ENCODE data around the gene BIN2.
A peak's percentile ranks its signal among the peaks of the same experiment; 100 is the strongest.
"Not testable (repeated sequence)": the region's sequence is repeated elsewhere in the genome, so short reads cannot be mapped to it uniquely, and the experiment has no call there.

The BIN2 gene

DNA sequence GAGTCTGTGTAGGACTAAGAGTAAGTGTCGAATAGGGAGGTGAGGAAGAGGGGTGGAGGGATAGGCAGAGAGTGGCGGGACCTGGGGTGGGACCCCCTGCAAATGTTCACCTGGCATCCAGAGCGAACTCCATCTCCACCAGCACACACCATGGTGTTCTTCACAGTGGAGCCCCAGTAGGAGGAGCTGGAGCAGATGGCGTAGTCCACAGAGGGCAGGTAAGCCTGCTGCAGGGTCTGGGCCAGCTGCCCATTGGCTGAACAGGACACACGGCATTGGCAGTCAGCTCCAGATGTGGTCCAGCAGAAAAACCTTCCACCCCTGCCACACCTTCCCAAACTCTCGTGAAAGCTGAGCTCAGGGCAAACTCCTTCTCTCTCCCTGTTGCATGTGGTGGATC is 15.8 kb upstream of the BIN2 start:
- TF ChIP-seq, protein P1, sequence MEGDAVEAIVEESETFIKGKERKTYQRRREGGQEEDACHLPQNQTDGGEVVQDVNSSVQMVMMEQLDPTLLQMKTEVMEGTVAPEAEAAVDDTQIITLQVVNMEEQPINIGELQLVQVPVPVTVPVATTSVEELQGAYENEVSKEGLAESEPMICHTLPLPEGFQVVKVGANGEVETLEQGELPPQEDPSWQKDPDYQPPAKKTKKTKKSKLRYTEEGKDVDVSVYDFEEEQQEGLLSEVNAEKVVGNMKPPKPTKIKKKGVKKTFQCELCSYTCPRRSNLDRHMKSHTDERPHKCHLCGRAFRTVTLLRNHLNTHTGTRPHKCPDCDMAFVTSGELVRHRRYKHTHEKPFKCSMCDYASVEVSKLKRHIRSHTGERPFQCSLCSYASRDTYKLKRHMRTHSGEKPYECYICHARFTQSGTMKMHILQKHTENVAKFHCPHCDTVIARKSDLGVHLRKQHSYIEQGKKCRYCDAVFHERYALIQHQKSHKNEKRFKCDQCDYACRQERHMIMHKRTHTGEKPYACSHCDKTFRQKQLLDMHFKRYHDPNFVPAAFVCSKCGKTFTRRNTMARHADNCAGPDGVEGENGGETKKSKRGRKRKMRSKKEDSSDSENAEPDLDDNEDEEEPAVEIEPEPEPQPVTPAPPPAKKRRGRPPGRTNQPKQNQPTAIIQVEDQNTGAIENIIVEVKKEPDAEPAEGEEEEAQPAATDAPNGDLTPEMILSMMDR (IDR thresholded peaks at IDR 0.05; ENCODE audit: low read depth, low read length) = no peak
- no peak for DNase-seq (ENCODE audit: low read depth in 2 of 2)
- no peak overlapping the region for H3K4me3 ChIP-seq (replicated peaks in 1 of 2; ENCODE audit: low read depth in 2 of 2, low read length in 2 of 2)

DNA sequence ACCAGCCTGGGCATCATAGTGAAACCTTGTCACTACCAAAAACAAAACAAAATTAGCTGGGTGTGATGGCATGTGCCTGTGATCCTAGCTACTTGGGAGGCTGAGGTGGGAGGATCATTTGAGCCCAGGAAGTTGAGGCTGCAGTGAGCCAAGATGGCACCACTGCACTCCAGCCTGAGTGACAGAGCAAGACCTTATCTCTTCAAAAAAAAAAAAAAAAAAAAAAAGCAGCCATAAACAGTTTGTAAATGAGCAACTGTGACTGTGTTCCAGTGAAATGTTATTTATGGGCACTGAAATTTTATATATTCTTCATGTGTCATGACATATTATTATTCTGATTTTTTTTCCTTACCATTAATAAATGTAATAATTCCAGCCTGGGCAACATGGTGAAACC is 13.4 kb upstream of the BIN2 start:
- DNase-seq (ENCODE audit: low read depth in 2 of 2); H3K4me3 ChIP-seq (replicated peaks in 1 of 2; ENCODE audit: low read depth in 2 of 2, low read length in 2 of 2): not testable (repeated sequence)

DNA sequence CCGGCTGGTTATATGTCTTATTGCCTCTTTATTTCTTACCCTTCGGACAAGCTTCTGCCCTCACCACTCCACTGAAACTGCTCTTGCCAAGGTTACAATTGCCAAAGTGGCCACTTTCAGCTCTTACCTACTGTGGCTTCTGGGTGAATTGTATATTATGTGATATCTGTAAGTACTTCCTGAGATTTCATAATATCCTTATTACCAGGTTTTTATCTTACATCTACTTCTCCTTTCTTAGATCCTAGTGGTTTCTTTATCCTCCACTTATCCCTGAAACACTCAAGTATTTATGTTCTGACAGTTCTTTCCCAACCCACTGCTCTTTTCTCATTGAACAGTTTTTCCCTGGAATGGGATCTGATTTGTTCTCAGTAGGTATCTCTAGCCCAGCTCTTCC is 12.0 kb upstream of the BIN2 start:
- TF ChIP-seq, protein P1 (IDR thresholded peaks at IDR 0.05; ENCODE audit: low read depth, low read length) = no peak
- H3K4me3 ChIP-seq (replicated peaks in 1 of 2; ENCODE audit: low read depth in 2 of 2, low read length in 2 of 2) = no peak overlapping the region
- no peak for DNase-seq (ENCODE audit: low read depth in 2 of 2)

DNA sequence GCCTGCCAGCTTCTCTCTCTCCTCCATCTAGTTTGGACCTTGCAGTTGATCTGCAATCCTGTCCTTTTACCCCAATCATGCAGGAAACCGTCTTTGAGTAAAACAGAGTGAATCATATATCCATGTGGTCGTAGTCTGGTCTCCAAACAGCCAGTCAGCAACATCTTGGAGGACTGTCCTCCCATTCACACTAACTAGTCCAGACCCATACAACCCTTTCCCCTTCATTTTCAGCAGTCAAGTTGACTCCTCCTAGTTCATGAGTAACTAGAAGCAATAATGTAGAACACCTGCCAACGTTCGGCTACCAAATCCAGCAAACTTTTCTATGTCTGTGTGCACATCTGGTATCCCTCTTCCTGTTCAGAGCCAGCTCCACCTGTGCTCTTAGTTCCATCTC is 10.8 kb upstream of the BIN2 start:
- TF ChIP-seq, protein P1 (IDR thresholded peaks at IDR 0.05; ENCODE audit: low read depth, low read length) = no peak
- DNase-seq (ENCODE audit: low read depth in 2 of 2) = peak in 1 of 2 donors; percentile 20
- no peak overlapping the region for H3K4me3 ChIP-seq (replicated peaks in 1 of 2; ENCODE audit: low read depth in 2 of 2, low read length in 2 of 2)

DNA sequence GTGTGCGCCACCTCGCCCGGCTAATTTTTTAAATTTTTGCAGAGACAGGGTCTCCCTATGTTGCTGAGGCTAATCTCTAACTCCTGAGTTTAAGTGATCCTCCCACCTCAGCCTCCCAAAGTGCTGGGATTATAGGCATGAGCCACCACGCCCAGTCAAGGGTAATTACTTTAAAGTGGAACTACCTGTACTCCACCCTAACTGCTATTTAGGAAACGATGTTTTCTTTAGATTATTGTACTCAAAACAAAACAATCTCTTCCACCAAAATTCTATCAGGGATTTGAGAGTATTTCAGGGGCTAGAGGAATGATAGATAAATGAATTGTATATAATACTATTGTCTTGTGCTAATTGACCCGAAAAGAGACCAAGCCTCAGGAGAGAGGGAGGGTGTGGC is 9.6 kb upstream of the BIN2 start:
- H3K4me3 ChIP-seq (replicated peaks in 1 of 2; ENCODE audit: low read depth in 2 of 2, low read length in 2 of 2) = no peak overlapping the region
- DNase-seq (ENCODE audit: low read depth in 2 of 2) = no peak
- TF ChIP-seq, protein P1 (IDR thresholded peaks at IDR 0.05; ENCODE audit: low read depth, low read length) = no peak

DNA sequence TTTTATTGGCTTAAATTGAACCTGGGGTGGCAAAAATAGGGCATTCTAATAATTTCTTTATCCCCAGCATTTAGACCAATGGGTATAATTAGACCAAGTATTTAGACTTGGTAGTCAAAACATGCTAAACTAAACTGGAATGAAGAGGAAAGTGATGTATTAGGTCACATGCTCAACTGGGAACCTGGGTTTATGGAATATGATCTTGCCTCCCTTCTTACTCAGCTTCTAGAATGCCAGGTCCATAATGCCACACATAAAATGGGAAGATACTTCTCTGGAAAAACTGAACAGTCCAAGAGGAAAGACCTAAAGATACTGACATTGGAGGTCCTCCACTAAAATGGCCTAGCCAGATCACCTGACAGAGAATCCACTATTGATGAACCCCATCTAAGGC is 6.2 kb upstream of the BIN2 start:
- TF ChIP-seq, protein P1 (IDR thresholded peaks at IDR 0.05; ENCODE audit: low read depth, low read length) = no peak
- no peak overlapping the region for H3K4me3 ChIP-seq (replicated peaks in 1 of 2; ENCODE audit: low read depth in 2 of 2, low read length in 2 of 2)
- no peak for DNase-seq (ENCODE audit: low read depth in 2 of 2)

DNA sequence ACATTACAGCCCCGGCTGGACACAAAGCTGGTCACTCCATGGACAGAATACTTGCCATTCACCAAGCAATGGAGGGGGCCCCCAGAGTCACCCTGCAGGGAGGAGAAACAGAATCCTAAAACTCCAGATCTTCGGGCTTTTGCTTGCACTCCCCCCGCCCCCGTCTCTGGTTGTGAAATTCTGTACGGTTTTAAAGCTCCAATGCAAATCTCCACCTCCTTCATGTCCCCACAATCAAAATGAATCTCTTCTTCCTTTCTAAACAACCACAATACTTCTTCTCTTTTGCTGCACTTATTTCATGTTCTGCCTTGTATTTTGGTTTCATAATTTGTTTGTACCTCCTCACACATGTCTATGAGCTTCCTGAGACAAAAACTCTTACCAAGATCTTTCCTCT is 5.8 kb upstream of the BIN2 start:
- TF ChIP-seq, protein P1 (IDR thresholded peaks at IDR 0.05; ENCODE audit: low read depth, low read length) = no peak
- no peak overlapping the region for H3K4me3 ChIP-seq (replicated peaks in 1 of 2; ENCODE audit: low read depth in 2 of 2, low read length in 2 of 2)
- no peak for DNase-seq (ENCODE audit: low read depth in 2 of 2)
